ENCODE results near the gene TGFB2.

DNA sequence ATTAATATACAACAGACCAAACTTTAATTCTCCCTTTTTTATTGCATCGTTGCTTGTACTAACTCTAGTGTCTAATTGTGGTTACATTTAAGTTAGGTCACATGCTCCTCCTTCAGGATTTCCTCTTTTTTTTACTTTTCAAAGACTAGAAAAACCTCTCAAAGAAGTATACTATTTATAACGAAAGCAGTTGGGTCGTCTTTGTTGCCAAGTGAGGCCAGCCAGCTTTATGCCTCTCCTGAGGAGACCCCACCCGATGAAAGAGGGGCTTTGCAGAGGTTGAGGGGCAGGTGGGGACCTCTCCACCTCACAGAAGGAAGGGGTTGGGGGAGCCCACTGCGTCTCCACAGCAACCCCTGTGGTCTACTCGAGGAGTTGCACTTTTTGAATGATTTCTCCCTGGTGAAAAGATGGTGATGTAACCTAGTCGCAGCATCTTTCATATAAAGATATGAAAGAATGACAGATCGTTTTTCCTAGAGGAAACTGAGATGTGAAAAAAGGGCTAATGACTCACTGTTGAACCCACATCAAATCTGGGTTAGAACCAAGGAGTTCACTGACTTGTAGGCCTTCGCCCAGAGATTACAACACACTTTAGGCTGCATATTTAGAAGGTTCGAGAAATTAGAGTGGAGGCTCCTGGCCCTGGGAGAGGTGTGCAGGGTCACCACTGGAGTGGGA, 6.4 kb downstream of the TGFB2 start:
- TF ChIP-seq EZH2 (IDR thresholded peaks at IDR 0.05; ENCODE audit: low read length) (no peak), CTCF (optimal IDR thresholded peaks at IDR 0.05 in 1 of 3, IDR thresholded peaks at IDR 0.05 in 1 of 3, conservative IDR thresholded peaks at IDR 0.05 in 1 of 3; ENCODE audit: extremely low read depth in 1 of 3, insufficient read depth in 2 of 3, low read length in 3 of 3) (peak; percentile 45 to 57 (median 49))

Data from keratinocyte (primary cell).